ENCODE data around the gene CEP78. TPM values are rescaled to one million over a fixed set of nuclear protein-coding genes. Genes with fewer than 3 reads are reported as not detected.

CEP78 gene
- total and polyA plus RNA-seq, 10 donors: 7.1 to 20.1 (median 16.2) TPM

GRCh38 chr9:78261403-78262001 lies 25.6 kb downstream of the CEP78 start:
- TF ChIP-seq, protein P1, sequence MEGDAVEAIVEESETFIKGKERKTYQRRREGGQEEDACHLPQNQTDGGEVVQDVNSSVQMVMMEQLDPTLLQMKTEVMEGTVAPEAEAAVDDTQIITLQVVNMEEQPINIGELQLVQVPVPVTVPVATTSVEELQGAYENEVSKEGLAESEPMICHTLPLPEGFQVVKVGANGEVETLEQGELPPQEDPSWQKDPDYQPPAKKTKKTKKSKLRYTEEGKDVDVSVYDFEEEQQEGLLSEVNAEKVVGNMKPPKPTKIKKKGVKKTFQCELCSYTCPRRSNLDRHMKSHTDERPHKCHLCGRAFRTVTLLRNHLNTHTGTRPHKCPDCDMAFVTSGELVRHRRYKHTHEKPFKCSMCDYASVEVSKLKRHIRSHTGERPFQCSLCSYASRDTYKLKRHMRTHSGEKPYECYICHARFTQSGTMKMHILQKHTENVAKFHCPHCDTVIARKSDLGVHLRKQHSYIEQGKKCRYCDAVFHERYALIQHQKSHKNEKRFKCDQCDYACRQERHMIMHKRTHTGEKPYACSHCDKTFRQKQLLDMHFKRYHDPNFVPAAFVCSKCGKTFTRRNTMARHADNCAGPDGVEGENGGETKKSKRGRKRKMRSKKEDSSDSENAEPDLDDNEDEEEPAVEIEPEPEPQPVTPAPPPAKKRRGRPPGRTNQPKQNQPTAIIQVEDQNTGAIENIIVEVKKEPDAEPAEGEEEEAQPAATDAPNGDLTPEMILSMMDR (IDR thresholded peaks at IDR 0.05 in 8 of 11, conservative IDR thresholded peaks at IDR 0.05 in 3 of 11): peak in 10 of 11 experiments; percentile 11 to 64 (median 60)
- TF ChIP-seq POLR2AphosphoS5 (IDR thresholded peaks at IDR 0.05) (no peak), POLR2A (IDR thresholded peaks at IDR 0.05) (no peak)
- WGBS, 5 donors: 46 to 56% (median 54%) methylated on average over 2 of the region's 2 CpGs
- no peaks in the 10 kb centered on the region for H3K9me3 ChIP-seq
- H3K27me3 ChIP-seq (replicated peaks in 1 of 7): no peaks in the 10 kb centered on the region
- H3K4me1 ChIP-seq: no peaks in the 10 kb centered on the region
- H3K27ac ChIP-seq: no peak overlapping the region
- intact Hi-C loops (cut with DNase I; ENCODE audit: low total_unique reads): loop anchor here (5.0 kb wide), 1 partner anchor 111 kb away; no protein-coding TSS in a partner anchor
- DNase-seq: no peak
- peaks cover 0 to 40% (median 15%) of the 10 kb centered on the region in 6 donors for H3K36me3 ChIP-seq
- no peak overlapping the region for H3K4me3 ChIP-seq

GRCh38 chr9:78262655-78263054 lies 26.8 kb downstream of the CEP78 start:
- Histone ChIP-seq H3K27ac (no peak overlapping the region), H3K4me3 (no peak overlapping the region), H3K36me3 (peaks cover 0 to 44% (median 26%) of the 10 kb centered on the region in 6 donors), H3K9me3 (no peaks in the 10 kb centered on the region), H3K27me3 (replicated peaks in 1 of 7) (no peaks in the 10 kb centered on the region), H3K4me1 (no peaks in the 10 kb centered on the region)
- WGBS, 5 donors: 79 to 95% (median 87%) methylated on average over 2 of the region's 2 CpGs
- DNase-seq: no peak
- intact Hi-C loops (cut with DNase I; ENCODE audit: low total_unique reads): loop anchor here (5.0 kb wide), 1 partner anchor 110 kb away; no protein-coding TSS in a partner anchor
- TF ChIP-seq POLR2AphosphoS5 (IDR thresholded peaks at IDR 0.05): no peak
- TF ChIP-seq, protein P1 (IDR thresholded peaks at IDR 0.05 in 8 of 11, conservative IDR thresholded peaks at IDR 0.05 in 3 of 11): no peak
- TF ChIP-seq POLR2A (IDR thresholded peaks at IDR 0.05): no peak

- Histone ChIP-seq H3K4me1 (no peaks in the 10 kb centered on the region), H3K27ac (no peak overlapping the region), H3K4me3 (no peak overlapping the region), H3K36me3 (peaks cover 0 to 83% (median 44%) of the 10 kb centered on the region in 6 donors), H3K27me3 (replicated peaks in 1 of 7) (no peaks in the 10 kb centered on the region), H3K9me3 (no peaks in the 10 kb centered on the region)
- TF ChIP-seq POLR2A (IDR thresholded peaks at IDR 0.05) (no peak), POLR2AphosphoS5 (IDR thresholded peaks at IDR 0.05) (no peak)
- TF ChIP-seq, protein P1 (IDR thresholded peaks at IDR 0.05 in 8 of 11, conservative IDR thresholded peaks at IDR 0.05 in 3 of 11): no peak
- WGBS, 5 donors: 94 to 98% (median 95%) methylated on average over 4 of the region's 4 CpGs
- intact Hi-C loops (cut with DNase I; ENCODE audit: low total_unique reads): no loop called here
- DNase-seq: no peak
Measured at GRCh38 chr9:78267889-78268288, 32.0 kb downstream of the CEP78 start.

GRCh38 chr9:78269784-78270183 lies 33.9 kb downstream of the CEP78 start:
- H3K4me1 ChIP-seq: no peaks in the 10 kb centered on the region
- H3K9me3 ChIP-seq: no peaks in the 10 kb centered on the region
- no peak overlapping the region for H3K27ac ChIP-seq
- intact Hi-C loops (cut with DNase I; ENCODE audit: low total_unique reads): no loop called here
- no peak for DNase-seq
- H3K27me3 ChIP-seq (replicated peaks in 1 of 7): no peaks in the 10 kb centered on the region
- peaks cover 0 to 74% (median 44%) of the 10 kb centered on the region in 6 donors for H3K36me3 ChIP-seq
- H3K4me3 ChIP-seq: no peak overlapping the region
- no peak for TF ChIP-seq POLR2A (IDR thresholded peaks at IDR 0.05)
- TF ChIP-seq, protein P1 (IDR thresholded peaks at IDR 0.05 in 8 of 11, conservative IDR thresholded peaks at IDR 0.05 in 3 of 11): no peak
